K562 (cell line): ENCODE data around the gene LRRC25. TPM values are rescaled to one million over a fixed set of nuclear protein-coding genes. Genes with fewer than 3 reads are reported as not detected.

Experiments
- CC2D1A ChIP-seq: fragments of 450-650 bp; IDR thresholded peaks from 2 replicates; pipeline ENCODE4 v1.6.1; 2017; ENCODE audit warnings: mild to moderate bottlenecking
- CREM ChIP-seq: IDR thresholded peaks from 2 replicates; pipeline ENCODE4 v1.6.1; 2014; ENCODE audit warnings: antibody characterized with exemption, low read depth
- DIDO1 ChIP-seq: fragments of 450-650 bp; IDR thresholded peaks from 2 replicates; pipeline ENCODE4 v1.6.1; 2016; ENCODE audit warnings: low read depth, missing biosample characterization, missing genetic modification characterization
- DMBX1 ChIP-seq: fragments of 250-450 bp; sonication (Bioruptor Pico); IDR thresholded peaks from 2 replicates; pipeline ENCODE4 v1.8.0; 2022; ENCODE audit warnings: inconsistent platforms, mild to moderate bottlenecking, moderate library complexity, borderline replicate concordance
- FUS ChIP-seq: fragments of 200-400 bp; formaldehyde crosslinking; optimal IDR thresholded peaks from 2 replicates; pipeline ENCODE3; 2017; ENCODE audit warnings: low read depth, low read length
- GATA2 ChIP-seq: sonication (generic); formaldehyde crosslinking; IDR thresholded peaks from 2 replicates; pipeline ENCODE4 v1.4.0; 2020; ENCODE audit warnings: mild to moderate bottlenecking, missing genetic modification reagents
- GTF2A2 ChIP-seq: IDR thresholded peaks from 2 replicates; pipeline ENCODE4 v1.6.1; 2016; ENCODE audit warnings: mild to moderate bottlenecking, missing genetic modification characterization, missing compliant biosample characterization
- LEF1 ChIP-seq: fragments of 450-650 bp; IDR thresholded peaks from 2 replicates; pipeline ENCODE4 v1.6.1; 2016; ENCODE audit warnings: mild to moderate bottlenecking
- MGA ChIP-seq: fragments of 450-650 bp; IDR thresholded peaks from 2 replicates; pipeline ENCODE4 v1.6.1; 2016; ENCODE audit warnings: mild to moderate bottlenecking, moderate library complexity
- NEUROD1 ChIP-seq: fragments of 150-350 bp; IDR thresholded peaks from 2 replicates; pipeline ENCODE4 v1.6.1; 2014; ENCODE audit warnings: borderline replicate concordance, low read length, low read depth; ENCODE audit not compliant: partially characterized antibody
- NR2C1 ChIP-seq, 2 experiments: fragments of 450-650 bp; IDR thresholded peaks; 2 replicates each; pipeline ENCODE4 v1.6.1; 2017; ENCODE audit warnings: mild to moderate bottlenecking in 2 of 2, antibody characterized with exemption in 1 of 2, inconsistent platforms in 1 of 2, missing compliant biosample characterization in 1 of 2, missing genetic modification characterization in 1 of 2
- SIN3A ChIP-seq, 2 experiments: fragments of 150-350 bp in 1 of 2; IDR thresholded peaks; 2 replicates each; pipeline ENCODE4 v1.6.1; 2011 to 2016; ENCODE audit warnings: borderline replicate concordance in 2 of 2, low read depth in 2 of 2, low read length in 2 of 2, mild to moderate bottlenecking in 2 of 2, moderate library complexity in 2 of 2; ENCODE audit not compliant: control insufficient read depth in 1 of 2
- TARDBP ChIP-seq: fragments of 450-650 bp; IDR thresholded peaks from 2 replicates; pipeline ENCODE4 v1.6.1; 2016
- TEAD4 ChIP-seq, 2 experiments: sonication (generic) in 1 of 2; formaldehyde crosslinking in 1 of 2; IDR thresholded peaks; 2 replicates each; pipeline versions ENCODE4 v1.6.1 to v1.8.0; 2012 to 2022; ENCODE audit warnings: borderline replicate concordance in 1 of 2, inconsistent platforms in 1 of 2, low read length in 1 of 2, mild to moderate bottlenecking in 1 of 2, missing genetic modification reagents in 1 of 2
- TRIM28 ChIP-seq: fragments of 450-650 bp; IDR thresholded peaks from 2 replicates; pipeline ENCODE4 v1.6.1; 2017
- ZNF184 ChIP-seq: sonication (generic); formaldehyde crosslinking; IDR thresholded peaks from 2 replicates; pipeline ENCODE4 v1.5.0; 2020; ENCODE audit warnings: missing genetic modification reagents
- ZNF444 ChIP-seq: fragments of 250-450 bp; sonication (Bioruptor Pico); IDR thresholded peaks from 2 replicates; pipeline ENCODE4 v1.4.0; 2020; ENCODE audit warnings: mild to moderate bottlenecking, moderate library complexity
- ZNF699 ChIP-seq: fragments of 250-450 bp; sonication (Bioruptor Pico); IDR thresholded peaks from 2 replicates; pipeline ENCODE4 v1.8.0; 2021; ENCODE audit warnings: mild to moderate bottlenecking, moderate library complexity; ENCODE audit not compliant: insufficient replicate concordance
- polyA plus RNA-seq, 8 experiments: library from polyadenylated mRNA; depleted of rRNA in 4 of 8; stranded (reverse) in 5 of 8; unstranded in 3 of 8; fragments of >200 nt; fragmentation: Nextera tagmentation in 2 of 8; fragmentation: Illumina TruSeq in 1 of 8; extraction: Ambion mirVana in 2 of 8; extraction: Trizol in 1 of 8; gene quantifications; 2 replicates each; pipeline versions ENCODE4 v1.2.1 to v1.2.3, GENCODE V29; 2011 to 2014; ENCODE audit warnings: inconsistent platforms in 1 of 8, missing spikeins in 1 of 8
- total RNA-seq, 7 experiments: library from RNA; depleted of rRNA in 6 of 7; stranded (reverse); fragments of >200 nt in 6 of 7; fragmentation: Illumina TruSeq in 2 of 7; extraction: Trizol in 2 of 7; gene quantifications; 2 replicates each; pipeline versions ENCODE4 v1.2.1 to v1.2.3, GENCODE V29; 2011 to 2021; ENCODE audit warnings: low replicate concordance in 1 of 7

The LRRC25 gene
- total and polyA plus RNA-seq, 9 of the 15 experiments (the other 6 are each of a cell fraction or from before 2014, with no cell fraction given): 0.07 to 0.36 (median 0.10) TPM; not detected in 3

DNA sequence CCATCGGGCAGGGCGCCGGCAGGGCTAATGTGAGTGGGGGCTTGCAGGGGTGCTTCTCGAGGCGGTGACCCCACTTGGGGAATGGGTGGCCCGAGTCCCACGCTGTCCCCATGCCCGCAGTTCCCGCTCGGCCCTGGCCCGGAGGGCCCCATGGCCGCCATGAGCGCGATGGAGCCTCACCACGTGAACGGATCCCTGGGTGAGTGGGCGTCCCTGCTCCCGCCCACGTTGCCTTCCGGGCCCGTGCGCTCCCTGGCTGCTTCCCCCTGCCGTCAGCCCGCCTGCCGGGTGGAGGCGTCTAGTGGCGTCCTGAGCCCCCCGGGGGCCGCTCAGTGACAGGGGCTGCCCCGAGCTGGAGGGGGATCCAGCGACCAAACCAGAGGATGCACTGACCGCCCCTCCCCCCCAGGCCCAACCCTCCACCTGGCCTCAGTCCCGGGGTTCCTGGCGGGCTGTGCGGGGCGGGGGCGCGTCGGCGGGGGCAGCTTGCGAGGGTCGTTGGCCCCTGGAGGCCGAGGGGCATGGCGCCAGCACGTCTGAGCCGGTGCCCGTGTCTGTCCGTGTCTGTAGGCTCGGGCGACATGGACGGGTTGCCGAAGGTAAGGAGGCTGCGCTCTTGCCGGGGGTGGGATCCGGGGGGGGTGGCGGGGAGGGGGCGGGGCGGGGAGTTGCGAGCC is 35.7 kb upstream of the LRRC25 start (continued):
- TF ChIP-seq MGA: no peak; the same call in none of the 2 replicates
- TF ChIP-seq NEUROD1: peak; percentile 32
- TF ChIP-seq FUS: peak; percentile 87
- TF ChIP-seq DIDO1 (tag): no peak
- no peak for TF ChIP-seq ZNF184
- no peak for TF ChIP-seq TARDBP
- no peak for TF ChIP-seq TRIM28
- no peak for TF ChIP-seq NR2C1 (IDR thresholded peaks at IDR 0.05)
- no peak for TF ChIP-seq NR2C1 (tag; IDR thresholded peaks at IDR 0.05)
- TF ChIP-seq LEF1: no peak
- TF ChIP-seq GTF2A2 (tag): no peak
- peak; percentile 59 for TF ChIP-seq CREM
- no peak for TF ChIP-seq ZNF444 (CRISPR knock-in tag)
- TF ChIP-seq SIN3A (IDR thresholded peaks at IDR 0.05; ENCODE audit: borderline replicate concordance in 2 of 2, control insufficient read depth in 1 of 2, low read depth in 2 of 2, low read length in 2 of 2): 0 out of 4 replicates have a peak, but pooled peaks of 1 of the 2 experiments have one; percentile 36
- no peak for TF ChIP-seq GATA2
- TF ChIP-seq TEAD4 (IDR thresholded peaks at IDR 0.05; ENCODE audit: low read length): peak; percentile 80
- no peak for TF ChIP-seq TEAD4 (CRISPR knock-in tag; IDR thresholded peaks at IDR 0.05; ENCODE audit: borderline replicate concordance)
- no peak for TF ChIP-seq DMBX1 (CRISPR knock-in tag)
- TF ChIP-seq CC2D1A: no peak
- no peak for TF ChIP-seq ZNF699
